ENCODE measurements around the gene PRR16. TPM values are rescaled to one million over a fixed set of nuclear protein-coding genes. Genes with fewer than 3 reads are reported as not detected.
"Not testable (repeated sequence)": the region's sequence is repeated elsewhere in the genome, so short reads cannot be mapped to it uniquely, and the experiment has no call there.

PRR16 gene
- total RNA-seq, 2 experiments from 2014 or later = not detected

GRCh38 chr5:120450910-120451309 lies 13.2 kb upstream of the PRR16 start:
- ChIA-PET CTCF (no interaction called here), POLR2A (no interaction called here)
- H3K4me1 Mint-ChIP-seq = no peaks in the 10 kb centered on the region
- H3K9me3 Mint-ChIP-seq = no peaks in the 10 kb centered on the region
- H3K4me3 Mint-ChIP-seq = no peak overlapping the region
- no peak for DNase-seq
- no peaks in the 10 kb centered on the region for H3K36me3 Mint-ChIP-seq (ENCODE audit: low read depth)
- no peaks in the 10 kb centered on the region for H3K27me3 Mint-ChIP-seq
- no peak overlapping the region for H3K27ac Mint-ChIP-seq

- Mint-ChIP-seq H3K27me3 (no peaks in the 10 kb centered on the region), H3K4me1 (no peaks in the 10 kb centered on the region), H3K36me3 (ENCODE audit: low read depth) (no peaks in the 10 kb centered on the region), H3K9me3 (no peaks in the 10 kb centered on the region), H3K4me3 (no peak overlapping the region), H3K27ac (no peak overlapping the region)
- DNase-seq = no peak
- CTCF ChIA-PET = no interaction called here
- POLR2A ChIA-PET = no interaction called here
Measured at GRCh38 chr5:120451445-120451844, 12.7 kb upstream of the PRR16 start.

DNA sequence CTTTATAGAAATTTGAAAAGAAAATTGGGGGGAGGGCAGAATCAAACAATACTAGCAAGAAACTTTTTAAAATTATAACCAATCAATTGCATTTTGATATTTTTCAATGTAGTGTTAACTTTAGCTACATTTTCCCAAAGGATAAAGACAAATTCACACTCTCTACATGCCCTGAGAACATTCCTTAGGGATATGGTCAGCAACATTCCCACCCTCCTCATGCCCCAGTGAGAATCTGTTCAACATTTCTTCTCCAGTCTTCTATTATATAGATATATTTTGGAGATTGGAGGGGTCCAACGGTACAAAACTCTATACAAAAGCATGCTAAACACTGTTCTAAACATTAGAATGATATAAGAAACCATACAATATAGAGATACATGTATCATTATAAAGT lies 11.6 kb upstream of the PRR16 start:
- CTCF ChIA-PET = no interaction called here
- H3K27me3 Mint-ChIP-seq = no peaks in the 10 kb centered on the region
- H3K27ac Mint-ChIP-seq = no peak overlapping the region
- no peaks in the 10 kb centered on the region for H3K36me3 Mint-ChIP-seq (ENCODE audit: low read depth)
- no peak for DNase-seq
- peaks cover 2% of the 10 kb centered on the region for H3K4me1 Mint-ChIP-seq
- POLR2A ChIA-PET = no interaction called here
- H3K4me3 Mint-ChIP-seq = no peak overlapping the region
- no peaks in the 10 kb centered on the region for H3K9me3 Mint-ChIP-seq

DNA sequence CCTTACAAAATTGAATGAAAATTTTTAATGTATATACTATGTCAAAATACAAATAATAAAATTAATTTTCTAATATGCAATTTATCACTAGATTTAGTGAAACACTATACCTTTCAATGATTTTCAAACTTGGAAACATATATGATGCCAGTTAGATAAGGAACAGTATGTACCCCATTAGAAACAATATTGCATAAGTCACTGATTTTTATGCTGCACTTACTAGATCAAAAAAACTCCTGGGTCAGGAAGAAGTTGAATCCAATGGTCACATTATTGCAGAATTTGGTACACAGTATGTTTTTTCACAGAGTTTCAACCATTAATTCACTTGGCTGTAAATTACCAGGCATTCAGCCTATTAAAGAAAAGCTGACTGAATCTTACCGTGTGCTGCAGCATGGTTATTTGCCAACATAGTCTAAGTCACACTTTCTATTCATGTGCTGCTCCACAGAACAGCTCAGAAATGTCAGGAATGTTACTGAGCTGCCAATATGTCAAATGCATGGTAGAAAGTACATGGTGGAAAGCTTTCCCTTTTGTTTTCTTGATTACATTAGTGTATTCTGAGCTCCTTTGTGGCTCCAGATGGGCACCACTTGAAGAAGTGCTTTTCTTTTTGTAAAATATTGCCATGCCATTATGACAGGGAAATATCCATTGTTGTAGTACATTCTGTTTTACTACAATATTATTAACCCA lies 9.9 kb upstream of the PRR16 start:
- H3K27ac Mint-ChIP-seq = no peak overlapping the region
- no peaks in the 10 kb centered on the region for H3K27me3 Mint-ChIP-seq

DNA sequence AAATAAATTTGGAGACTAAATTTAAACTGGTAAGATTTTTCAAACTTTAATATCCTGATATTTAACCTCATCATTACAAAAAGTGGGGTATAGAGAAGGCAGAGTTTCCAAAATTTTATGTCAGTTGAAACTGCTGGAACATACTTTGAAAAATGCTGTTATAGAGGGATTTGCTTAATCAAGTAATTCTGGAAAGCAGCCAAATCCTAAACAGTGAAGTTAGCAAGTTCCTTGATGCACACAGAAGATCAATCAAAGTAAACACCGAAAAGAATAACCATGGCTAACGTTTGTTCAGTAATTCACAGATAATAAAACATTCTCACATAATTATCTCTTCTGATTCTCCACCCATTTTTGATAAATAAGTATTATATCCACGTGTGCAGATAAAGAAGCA lies 8.1 kb upstream of the PRR16 start:
- ChIA-PET CTCF (no interaction called here), POLR2A (no interaction called here)
- no peak overlapping the region for H3K27ac Mint-ChIP-seq
- H3K9me3 Mint-ChIP-seq = no peaks in the 10 kb centered on the region
- no peaks in the 10 kb centered on the region for H3K27me3 Mint-ChIP-seq
- H3K36me3 Mint-ChIP-seq (ENCODE audit: low read depth) = no peaks in the 10 kb centered on the region
- peaks cover 5% of the 10 kb centered on the region for H3K4me1 Mint-ChIP-seq
- DNase-seq = no peak
- no peak overlapping the region for H3K4me3 Mint-ChIP-seq

More for the DNA sequence above, 9.9 kb upstream of the PRR16 start:
- POLR2A ChIA-PET = no interaction called here
- H3K9me3 Mint-ChIP-seq = no peaks in the 10 kb centered on the region
- no peak for DNase-seq
- H3K36me3 Mint-ChIP-seq (ENCODE audit: low read depth) = no peaks in the 10 kb centered on the region
- H3K4me1 Mint-ChIP-seq = peaks cover 5% of the 10 kb centered on the region
- H3K4me3 Mint-ChIP-seq = no peak overlapping the region
- CTCF ChIA-PET = no interaction called here

DNA sequence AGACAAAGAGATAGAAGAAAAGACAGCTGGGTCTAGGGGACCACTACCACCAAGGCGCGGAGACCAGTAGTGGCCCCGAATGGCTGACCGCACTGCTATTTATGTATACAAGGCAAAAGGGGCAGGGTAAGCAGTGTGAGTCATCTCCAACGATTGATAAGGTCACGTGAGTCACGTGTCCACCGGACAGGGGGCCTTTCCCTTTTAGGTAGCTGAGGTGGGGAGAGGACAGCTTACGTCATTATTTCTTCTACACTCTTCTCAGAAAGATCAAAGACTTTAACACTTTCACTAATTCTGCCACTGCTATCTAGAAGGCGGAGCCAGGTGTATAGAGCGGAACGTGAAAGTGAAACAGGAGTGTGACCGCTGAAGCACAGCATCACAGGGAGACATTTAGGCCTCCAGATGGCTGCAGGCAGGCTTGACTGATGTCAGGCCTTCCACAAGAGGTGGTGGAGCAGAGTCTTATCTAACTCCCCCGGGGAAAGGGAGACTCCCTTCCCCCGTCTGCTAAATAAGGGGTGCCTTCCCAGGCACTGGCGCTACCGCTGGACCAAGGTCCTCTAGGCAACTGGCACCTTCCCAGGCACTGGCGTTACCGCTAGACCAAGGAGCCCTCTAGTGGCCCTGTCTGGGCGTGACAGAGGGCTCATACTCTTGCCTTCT lies 6.1 kb upstream of the PRR16 start:
- peaks cover 7% of the 10 kb centered on the region for H3K27me3 Mint-ChIP-seq
- DNase-seq = peak; percentile 47
- peaks cover 5% of the 10 kb centered on the region for H3K4me1 Mint-ChIP-seq
- ChIA-PET CTCF (interaction anchor here (0.5 to 0.6 kb wide), 2 partner anchors 11 to 985 kb away, joined by 3 read pairs; no protein-coding TSS in a partner anchor), POLR2A (no interaction called here)
- H3K27ac Mint-ChIP-seq = no peak overlapping the region
- no peaks in the 10 kb centered on the region for H3K36me3 Mint-ChIP-seq (ENCODE audit: low read depth)
- peak overlapping the region; percentile 62 for H3K4me3 Mint-ChIP-seq
- H3K9me3 Mint-ChIP-seq = no peaks in the 10 kb centered on the region

GRCh38 chr5:120458508-120458847 lies 5.6 kb upstream of the PRR16 start:
- H3K36me3 Mint-ChIP-seq (ENCODE audit: low read depth) = not testable (repeated sequence)

DNA sequence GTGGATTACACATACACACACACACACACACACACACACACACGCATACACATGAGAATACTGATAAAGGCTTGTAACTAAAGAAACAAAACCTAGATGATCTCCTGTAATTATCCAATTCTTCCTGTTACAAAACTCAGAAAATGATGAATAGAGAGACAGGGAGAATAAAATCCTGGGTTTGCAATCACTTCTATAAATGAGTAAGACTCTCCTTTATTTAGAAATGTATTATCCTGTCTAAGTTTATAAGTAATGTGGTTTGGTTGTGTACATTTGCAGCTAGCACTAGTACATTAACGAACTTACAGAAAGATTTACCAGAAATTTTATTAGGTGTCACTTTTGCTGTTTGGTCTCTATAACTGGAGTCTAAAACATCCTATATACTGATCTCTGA lies 2.8 kb upstream of the PRR16 start:
- Mint-ChIP-seq H3K9me3 (no peaks in the 10 kb centered on the region), H3K4me1 (peaks cover 12% of the 10 kb centered on the region), H3K4me3 (no peak overlapping the region), H3K36me3 (ENCODE audit: low read depth) (no peaks in the 10 kb centered on the region), H3K27me3 (peaks cover 36% of the 10 kb centered on the region), H3K27ac (no peak overlapping the region)
- DNase-seq = no peak
- POLR2A ChIA-PET = no interaction called here
- CTCF ChIA-PET = no interaction called here

More at GRCh38 chr5:120458508-120458847, 5.6 kb upstream of the PRR16 start:
- POLR2A ChIA-PET, DNase-seq, H3K4me3 Mint-ChIP-seq, H3K9me3 Mint-ChIP-seq, CTCF ChIA-PET, H3K4me1 Mint-ChIP-seq, H3K27ac Mint-ChIP-seq: not testable (repeated sequence)
- peaks cover 12% of the 10 kb centered on the region for H3K27me3 Mint-ChIP-seq

GRCh38 chr5:120463006-120463680 lies 957 bp upstream of the PRR16 start:
- Mint-ChIP-seq H3K4me3 (no peak overlapping the region), H3K36me3 (ENCODE audit: low read depth) (no peaks in the 10 kb centered on the region), H3K9me3 (no peaks in the 10 kb centered on the region), H3K4me1 (peaks cover 6% of the 10 kb centered on the region), H3K27me3 (peaks cover 39% of the 10 kb centered on the region), H3K27ac (no peak overlapping the region)
- ChIA-PET POLR2A (no interaction called here), CTCF (no interaction called here)
- no peak for DNase-seq

GRCh38 chr5:120464627-120465435 lies 731 bp downstream of the PRR16 start:
- ChIA-PET POLR2A (no interaction called here), CTCF (no interaction called here)
- H3K27me3 Mint-ChIP-seq = peaks cover 39% of the 10 kb centered on the region
- DNase-seq = no peak
- H3K4me3 Mint-ChIP-seq = no peak overlapping the region
- no peaks in the 10 kb centered on the region for H3K9me3 Mint-ChIP-seq
- peaks cover 6% of the 10 kb centered on the region for H3K4me1 Mint-ChIP-seq
- no peaks in the 10 kb centered on the region for H3K36me3 Mint-ChIP-seq (ENCODE audit: low read depth)
- H3K27ac Mint-ChIP-seq = no peak overlapping the region

DNA sequence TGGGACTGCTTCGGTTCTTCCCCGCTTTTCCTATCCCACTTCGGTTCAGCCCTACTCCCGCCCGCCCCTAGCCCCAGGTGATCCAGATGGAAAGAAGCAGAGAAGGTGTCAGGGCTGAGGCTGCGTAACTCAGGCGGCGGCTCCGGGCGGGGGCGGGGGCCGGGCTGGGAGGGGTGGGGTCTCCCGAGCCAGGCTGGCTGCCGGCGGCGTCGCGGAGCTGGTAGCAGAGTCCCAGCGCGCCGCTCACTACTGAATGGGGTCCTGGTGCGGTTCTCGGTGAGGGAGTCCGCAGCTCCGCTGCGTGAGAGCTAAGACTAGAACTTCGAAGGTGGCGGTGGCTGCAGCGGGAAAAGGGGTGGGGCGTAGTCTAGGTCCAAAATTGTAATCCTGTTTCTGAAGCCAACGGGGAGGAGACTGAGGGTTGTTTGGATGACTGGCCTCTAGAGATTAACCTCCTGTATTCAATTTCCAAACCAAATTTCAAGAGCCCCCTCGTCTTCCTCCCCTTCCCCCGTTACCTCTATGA lies 1.4 kb downstream of the PRR16 start:
- peaks cover 39% of the 10 kb centered on the region for H3K27me3 Mint-ChIP-seq
- no peak overlapping the region for H3K27ac Mint-ChIP-seq
- no peaks in the 10 kb centered on the region for H3K9me3 Mint-ChIP-seq
- no peaks in the 10 kb centered on the region for H3K36me3 Mint-ChIP-seq (ENCODE audit: low read depth)
- H3K4me3 Mint-ChIP-seq = no peak overlapping the region
- ChIA-PET CTCF (no interaction called here), POLR2A (no interaction called here)
- H3K4me1 Mint-ChIP-seq = peaks cover 6% of the 10 kb centered on the region
- no peak for DNase-seq

DNA sequence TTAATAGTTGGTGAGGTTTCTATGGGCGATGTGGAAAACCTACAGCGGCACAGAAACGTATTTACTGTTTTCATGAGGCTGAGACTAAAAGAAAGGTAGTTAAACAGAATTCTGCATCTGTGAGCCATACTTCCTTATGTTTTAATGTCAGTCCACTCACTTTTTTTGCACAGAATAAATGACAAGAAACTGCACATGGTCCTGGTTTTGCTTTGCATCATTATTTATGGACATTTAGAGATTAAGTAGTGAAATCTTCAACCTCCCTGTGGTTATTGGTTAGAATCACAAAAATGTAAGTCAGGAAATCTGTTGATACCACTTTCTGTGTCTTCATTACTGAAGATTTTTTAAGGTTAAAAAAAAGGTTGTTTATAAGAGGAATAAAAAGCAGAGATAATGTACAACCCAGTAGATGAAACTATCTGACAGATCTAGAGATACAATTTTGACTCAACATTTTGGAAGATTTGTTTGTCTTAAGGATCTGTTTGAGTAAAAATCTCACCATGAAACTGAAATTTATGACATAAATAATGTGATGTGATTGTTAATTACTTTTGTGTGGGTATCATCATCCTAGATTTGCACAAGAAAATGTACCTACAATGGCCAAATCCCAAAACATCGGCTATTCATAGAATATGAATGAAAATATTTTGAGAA lies 2.4 kb downstream of the PRR16 start:
- no peak for DNase-seq
- Mint-ChIP-seq H3K27ac (no peak overlapping the region), H3K4me3 (no peak overlapping the region), H3K9me3 (no peaks in the 10 kb centered on the region), H3K27me3 (peaks cover 39% of the 10 kb centered on the region), H3K36me3 (ENCODE audit: low read depth) (no peaks in the 10 kb centered on the region), H3K4me1 (peaks cover 6% of the 10 kb centered on the region)
- POLR2A ChIA-PET = no interaction called here
- CTCF ChIA-PET = no interaction called here

DNA sequence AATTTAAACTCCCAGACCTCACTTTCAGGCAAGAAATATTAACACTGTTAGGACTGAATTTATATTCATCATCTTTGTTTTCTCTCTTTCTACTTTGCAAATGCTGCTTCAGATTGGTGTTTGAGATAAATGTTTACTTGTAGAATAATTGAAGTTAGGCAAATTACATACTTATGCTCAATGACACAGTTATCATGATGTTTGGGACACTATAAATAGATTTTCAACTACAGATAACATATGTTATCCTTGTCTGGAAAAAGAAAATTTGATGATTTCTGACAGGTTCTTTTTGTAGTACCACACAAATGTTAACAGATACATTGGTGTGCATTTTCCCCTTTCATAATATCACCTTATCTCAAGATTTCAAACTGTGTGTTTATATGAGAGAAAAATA lies 7.9 kb downstream of the PRR16 start:
- H3K36me3 Mint-ChIP-seq (ENCODE audit: low read depth) = no peaks in the 10 kb centered on the region
- no peaks in the 10 kb centered on the region for H3K4me1 Mint-ChIP-seq
- DNase-seq = no peak
- ChIA-PET POLR2A (no interaction called here), CTCF (no interaction called here)
- H3K9me3 Mint-ChIP-seq = no peaks in the 10 kb centered on the region
- H3K4me3 Mint-ChIP-seq = no peak overlapping the region
- H3K27ac Mint-ChIP-seq = no peak overlapping the region
- no peaks in the 10 kb centered on the region for H3K27me3 Mint-ChIP-seq
